KOPT-K1 (cell line): ENCODE results near the gene OXTR.

Experiments
- H3K27ac ChIP-seq: fragments of 200-600 bp; sonication (generic); 2 replicates; pipeline ENCODE4 v1.5.1; 2016; ENCODE audit warnings: antibody characterized with exemption, mild to moderate bottlenecking, low read depth, low read length; ENCODE audit not compliant: poor library complexity, severe bottlenecking
- H3K36me3 ChIP-seq: fragments of 200-600 bp; sonication (generic); 2 replicates; pipeline ENCODE4 v1.5.1; 2017; ENCODE audit warnings: antibody characterized with exemption, mild to moderate bottlenecking, low read length, moderate library complexity; ENCODE audit not compliant: insufficient read depth
- H3K9me3 ChIP-seq: fragments of 200-600 bp; sonication (generic); 2 replicates; pipeline ENCODE4 v1.5.1; 2017; ENCODE audit warnings: antibody characterized with exemption, low read length, mild to moderate bottlenecking; ENCODE audit not compliant: insufficient read depth, poor library complexity, severe bottlenecking

OXTR gene

GRCh38 chr3:8777201-8777977 is 8.0 kb upstream of the OXTR start:
- Histone ChIP-seq H3K9me3 (no peaks in the 10 kb centered on the region), H3K36me3 (no peaks in the 10 kb centered on the region), H3K27ac (no peak overlapping the region)

DNA sequence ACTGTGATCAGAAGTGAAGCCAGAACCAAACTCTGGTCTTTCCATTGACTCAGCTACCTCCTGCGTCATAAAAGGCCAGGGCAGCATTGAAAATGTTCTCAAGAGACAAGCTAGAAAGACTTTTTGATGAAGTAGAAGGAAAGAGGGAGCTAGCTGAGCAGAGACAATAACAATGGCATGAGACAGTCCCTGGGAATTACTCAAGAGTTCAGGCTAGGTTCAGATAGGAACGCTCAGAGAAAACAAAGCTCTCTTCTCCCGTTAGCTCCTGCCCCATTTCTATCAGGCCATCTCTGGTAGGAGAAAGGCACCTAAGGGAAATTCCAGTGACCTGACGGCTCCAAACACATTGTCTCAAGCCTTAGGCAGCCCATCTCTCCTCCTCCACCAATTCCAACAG is 7.0 kb upstream of the OXTR start:
- Histone ChIP-seq H3K36me3 (no peaks in the 10 kb centered on the region), H3K27ac (no peak overlapping the region), H3K9me3 (no peaks in the 10 kb centered on the region)

DNA sequence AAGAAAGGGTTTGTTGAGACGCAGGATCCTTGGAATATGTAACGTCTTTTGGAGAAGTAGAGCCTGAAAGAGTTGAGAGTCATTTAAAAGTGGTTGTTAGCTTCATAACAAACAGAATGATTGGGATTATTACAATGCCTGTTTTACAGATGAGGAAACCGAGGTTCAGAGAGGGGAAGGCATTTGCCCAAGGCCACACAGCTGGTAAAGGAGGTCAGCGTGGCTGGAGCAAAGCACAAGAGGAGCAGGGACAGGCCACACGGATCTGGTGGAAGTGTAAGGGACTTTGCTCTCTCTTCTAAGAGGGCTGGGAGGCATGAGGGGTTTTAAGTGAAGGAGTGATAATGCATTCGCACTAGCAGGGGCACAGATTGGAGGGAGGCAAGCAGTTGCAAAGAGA is 6.2 kb upstream of the OXTR start:
- H3K27ac ChIP-seq, result no peak overlapping the region

GRCh38 chr3:8775181-8775580 is 5.8 kb upstream of the OXTR start:
- Histone ChIP-seq H3K9me3 (no peaks in the 10 kb centered on the region), H3K36me3 (no peaks in the 10 kb centered on the region), H3K27ac (no peak overlapping the region)

More for the DNA sequence above, 6.2 kb upstream of the OXTR start:
- Histone ChIP-seq H3K9me3 (no peaks in the 10 kb centered on the region), H3K36me3 (no peaks in the 10 kb centered on the region)

DNA sequence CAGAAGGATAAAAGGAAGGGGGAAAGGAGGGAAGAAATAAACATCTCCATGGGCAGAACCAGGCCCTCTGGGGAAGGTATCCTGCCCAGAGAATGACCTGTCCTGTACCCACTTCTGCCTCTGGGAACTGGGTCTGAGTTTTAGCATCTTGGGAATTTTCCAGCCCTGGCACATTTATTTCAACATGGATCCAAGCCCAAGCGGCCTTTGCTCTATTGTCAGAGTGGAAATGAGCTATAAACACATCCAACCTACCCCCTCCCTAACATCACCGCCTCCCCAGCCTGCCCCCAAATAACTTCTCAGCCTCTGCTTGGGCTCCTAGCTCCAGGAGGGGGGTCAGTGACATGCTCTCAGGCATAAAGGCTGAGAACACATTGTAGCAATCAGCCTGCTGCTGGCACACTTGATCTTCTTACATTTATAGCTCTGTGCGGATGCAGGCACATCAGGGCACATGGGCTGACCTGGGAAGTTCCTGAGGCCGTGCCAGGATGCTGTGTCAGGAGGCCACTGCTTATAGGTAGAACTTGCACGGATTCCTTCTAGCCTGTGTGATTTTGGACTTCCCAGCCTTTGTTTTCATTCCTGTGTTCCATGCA is 4.6 kb upstream of the OXTR start:
- no peak overlapping the region for H3K27ac ChIP-seq
- H3K9me3 ChIP-seq, result peaks cover 2% of the 10 kb centered on the region
- no peaks in the 10 kb centered on the region for H3K36me3 ChIP-seq

DNA sequence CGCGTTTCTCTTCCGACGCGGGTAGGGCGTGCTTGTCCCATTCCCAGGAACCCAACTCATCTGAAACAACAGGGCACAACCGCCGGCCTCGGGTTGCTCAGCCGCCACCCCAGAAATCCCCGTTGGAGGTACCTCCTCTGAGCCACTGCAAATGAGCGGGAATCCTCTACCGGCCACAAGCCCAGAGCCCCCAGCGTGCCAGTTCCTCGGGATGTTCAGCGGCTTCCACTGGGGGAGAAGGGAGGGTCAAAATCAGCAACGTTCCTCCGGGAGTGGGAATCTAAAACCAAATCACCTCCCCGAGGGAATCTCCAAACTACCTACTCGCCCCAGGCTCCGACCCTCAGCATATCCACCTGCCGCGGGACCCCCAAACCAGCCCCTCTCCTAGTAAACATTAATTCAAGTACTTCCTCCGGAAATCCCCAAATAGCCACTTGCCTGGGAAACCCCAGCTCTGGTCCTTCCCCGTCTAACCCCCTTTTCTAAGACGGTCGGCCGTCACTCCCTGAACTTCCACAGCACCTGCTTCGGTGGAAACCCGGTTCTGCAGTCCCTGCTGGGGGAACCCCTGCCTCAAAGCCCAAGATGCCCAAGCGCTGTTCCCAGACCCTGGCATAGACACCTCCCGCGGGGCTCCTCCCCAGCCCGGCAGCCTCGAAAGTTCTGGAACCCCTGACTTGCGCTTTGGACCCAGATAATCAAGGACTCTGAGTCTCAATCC is 887 bp downstream of the OXTR start:
- H3K27ac ChIP-seq, result no peak overlapping the region
- H3K36me3 ChIP-seq, result no peaks in the 10 kb centered on the region
- H3K9me3 ChIP-seq, result peaks cover 6% of the 10 kb centered on the region

DNA sequence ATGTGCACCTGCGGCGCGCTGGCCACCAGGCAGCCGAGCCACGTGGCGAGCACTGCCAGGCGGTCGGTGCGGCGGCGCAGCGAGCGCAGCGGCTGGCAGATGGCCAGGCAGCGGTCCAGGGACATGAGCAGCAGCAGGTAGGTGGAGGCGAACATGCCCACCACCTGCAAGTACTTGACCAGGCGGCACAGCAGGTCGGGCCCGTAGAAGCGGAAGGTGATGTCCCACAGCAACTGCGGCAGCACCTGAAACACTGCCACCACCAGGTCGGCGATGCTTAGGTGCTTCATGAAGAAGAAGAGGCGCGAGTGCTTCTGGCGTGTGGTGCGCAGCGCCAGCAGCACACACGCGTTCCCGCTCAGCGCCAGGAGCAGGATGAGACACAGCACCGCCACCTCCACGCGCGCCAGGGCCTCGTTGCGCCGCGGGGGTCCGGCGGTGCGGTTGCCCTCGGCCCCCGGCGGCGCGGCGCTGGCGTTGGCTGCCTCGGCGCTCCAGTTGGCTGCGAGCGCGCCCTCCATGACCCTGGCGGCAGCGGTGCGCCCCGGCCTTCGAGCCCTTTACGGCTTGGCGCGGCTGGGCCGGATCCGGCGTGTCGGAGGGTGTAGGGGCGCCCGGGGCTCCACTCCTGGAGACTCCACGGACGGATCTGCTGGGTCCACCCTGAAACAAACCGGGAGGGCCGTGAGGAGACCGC is 1.6 kb downstream of the OXTR start:
- Histone ChIP-seq H3K27ac (no peak overlapping the region), H3K9me3 (peaks cover 6% of the 10 kb centered on the region), H3K36me3 (no peaks in the 10 kb centered on the region)

DNA sequence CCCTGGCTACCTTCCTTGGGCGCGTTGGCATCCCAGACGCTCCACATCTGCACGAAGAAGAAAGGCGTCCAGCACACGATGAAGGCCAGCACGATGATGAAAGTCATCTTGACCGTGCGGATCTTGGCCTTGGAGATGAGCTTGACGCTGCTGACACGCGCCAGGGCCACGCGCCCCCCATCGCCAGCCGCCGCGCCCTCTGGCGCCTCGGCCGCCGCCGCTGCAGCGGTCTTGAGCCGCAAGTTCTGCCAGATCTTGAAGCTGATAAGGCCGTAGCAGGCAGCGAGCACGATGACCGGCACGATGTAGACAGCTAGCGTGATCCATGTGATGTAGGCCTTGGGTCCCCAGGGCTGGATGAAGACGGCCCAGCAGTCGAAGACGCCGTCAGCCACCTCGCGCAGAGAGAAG is 2.2 kb downstream of the OXTR start:
- H3K9me3 ChIP-seq, result peaks cover 6% of the 10 kb centered on the region
- no peaks in the 10 kb centered on the region for H3K36me3 ChIP-seq
- H3K27ac ChIP-seq, result no peak overlapping the region

GRCh38 chr3:8766148-8766547 is 3.3 kb downstream of the OXTR start:
- no peaks in the 10 kb centered on the region for H3K36me3 ChIP-seq
- no peak overlapping the region for H3K27ac ChIP-seq
- H3K9me3 ChIP-seq, result peaks cover 6% of the 10 kb centered on the region

DNA sequence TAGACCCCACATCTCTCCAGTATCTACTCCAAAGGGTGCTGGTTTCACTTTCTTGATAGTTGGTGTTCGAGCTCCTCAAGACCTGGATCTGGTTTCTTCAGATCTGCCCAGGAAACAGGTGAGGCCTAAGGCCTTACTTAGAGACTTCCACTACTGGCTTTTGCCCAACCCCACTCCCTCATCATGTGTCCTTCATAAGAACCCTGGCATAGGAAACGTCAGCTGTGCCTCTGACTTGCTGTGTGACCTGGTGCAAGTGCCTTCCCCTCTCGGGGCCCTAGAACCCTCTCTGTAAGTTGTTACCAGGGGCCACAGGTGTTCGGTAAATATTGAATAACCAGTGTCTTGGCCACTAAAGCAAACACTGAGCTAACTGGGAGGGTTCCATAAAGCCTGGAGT is 3.9 kb downstream of the OXTR start:
- Histone ChIP-seq H3K36me3 (no peaks in the 10 kb centered on the region), H3K9me3 (peaks cover 6% of the 10 kb centered on the region), H3K27ac (no peak overlapping the region)

- no peak overlapping the region for H3K27ac ChIP-seq
- no peaks in the 10 kb centered on the region for H3K36me3 ChIP-seq
Measured at GRCh38 chr3:8764528-8764927, 4.9 kb downstream of the OXTR start.

DNA sequence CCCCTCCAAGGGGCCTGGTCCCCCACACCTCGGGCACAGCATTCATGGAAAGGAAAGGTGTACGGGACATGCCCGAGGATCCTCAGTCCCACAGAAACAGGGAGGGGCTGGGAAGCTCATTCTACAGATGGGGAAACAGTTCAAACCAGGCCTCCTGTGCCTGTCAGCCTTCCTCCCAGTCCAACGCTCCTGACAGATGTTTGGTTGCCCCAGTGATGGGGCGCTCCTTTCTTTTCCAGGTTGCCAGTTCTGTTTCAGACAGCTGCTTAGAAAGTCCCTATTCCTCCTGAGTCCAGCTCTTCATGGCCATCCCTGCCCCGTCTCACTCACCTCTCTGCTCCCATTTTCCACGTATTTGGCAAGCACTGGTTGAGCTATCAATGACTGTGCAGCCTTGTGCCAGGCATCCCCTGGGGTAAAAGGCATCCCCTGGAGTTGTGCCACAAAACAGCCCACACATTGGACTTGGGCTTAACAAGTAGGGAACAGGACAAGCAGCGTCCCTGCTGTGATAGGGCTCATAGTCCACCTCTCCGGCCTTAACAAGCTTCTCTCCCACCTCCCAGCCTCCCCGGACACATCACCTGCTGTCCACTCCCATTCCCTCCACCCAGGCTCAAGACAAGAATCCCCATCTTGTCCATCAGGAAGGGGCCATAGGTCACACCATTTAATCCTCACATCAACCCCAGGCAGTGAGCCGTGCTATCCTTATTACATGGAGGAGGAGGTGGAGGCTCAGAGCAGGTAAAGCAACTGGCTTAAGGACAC is 6.6 kb downstream of the OXTR start:
- Histone ChIP-seq H3K9me3 (no peaks in the 10 kb centered on the region), H3K36me3 (no peaks in the 10 kb centered on the region), H3K27ac (no peak overlapping the region)

More at GRCh38 chr3:8764528-8764927, 4.9 kb downstream of the OXTR start:
- H3K9me3 ChIP-seq, result peaks cover 6% of the 10 kb centered on the region

DNA sequence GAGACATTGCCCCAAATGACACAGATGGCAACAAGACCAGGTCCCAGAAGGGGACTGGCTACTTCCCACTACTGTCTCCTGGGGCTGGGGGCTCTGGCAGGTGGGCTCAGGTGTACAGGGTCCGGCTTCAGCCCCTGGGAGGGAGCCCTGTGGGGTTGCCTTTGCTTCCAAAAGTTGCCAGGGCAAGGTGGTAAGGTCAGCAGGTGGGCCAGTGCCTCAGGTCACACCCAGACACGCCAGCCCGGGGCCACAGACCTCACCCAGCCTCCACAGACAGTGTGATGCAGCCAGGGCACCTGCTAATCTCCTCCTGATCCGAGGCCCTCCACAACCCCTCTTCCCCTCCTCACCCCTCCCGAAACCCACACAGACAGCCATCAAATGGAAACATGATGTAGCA is 7.5 kb downstream of the OXTR start:
- no peaks in the 10 kb centered on the region for H3K36me3 ChIP-seq
- no peaks in the 10 kb centered on the region for H3K9me3 ChIP-seq
- no peak overlapping the region for H3K27ac ChIP-seq

DNA sequence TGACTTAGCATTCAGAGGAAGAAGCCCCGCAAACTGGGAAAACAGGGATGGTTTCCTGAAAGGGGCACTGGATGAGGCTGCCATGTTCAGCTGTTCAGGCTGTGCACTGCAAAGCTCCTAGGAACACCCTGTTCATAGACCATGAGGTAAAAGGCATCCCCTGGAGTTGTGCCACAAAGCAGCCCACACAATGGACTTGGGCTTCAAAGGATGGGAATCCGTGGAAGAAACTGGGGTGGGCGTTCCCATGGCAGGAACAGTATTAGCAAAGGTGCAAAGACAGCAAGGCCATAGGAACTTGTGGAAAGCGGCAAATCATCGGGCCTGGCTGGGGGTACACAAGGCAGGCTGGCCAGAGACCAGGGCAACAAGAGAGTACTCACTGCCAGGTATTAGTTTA is 8.9 kb downstream of the OXTR start:
- no peaks in the 10 kb centered on the region for H3K36me3 ChIP-seq
- H3K9me3 ChIP-seq, result no peaks in the 10 kb centered on the region
- no peak overlapping the region for H3K27ac ChIP-seq
